Subcutaneous adipose tissue (tissue), 4 donors: ENCODE data around the gene CNST. TPM values are rescaled to one million over a fixed set of nuclear protein-coding genes. Genes with fewer than 3 reads are reported as not detected.

Experiments used
- CTCF ChIP-seq: fragments of 450-650 bp; IDR thresholded peaks from one replicate; pipeline ENCODE4 v1.5.1; 2016; ENCODE audit warnings: low read depth, mild to moderate bottlenecking, control low read depth, antibody characterized with exemption, moderate library complexity
- total RNA-seq, 4 donors: library from RNA; depleted of rRNA; stranded (reverse); fragments of >200 nt; gene quantifications; one replicate each; pipeline ENCODE4 v1.1.0, GENCODE V29; 2016

CNST gene
- total RNA-seq, 4 donors from 2014 or later, result 26.9 to 45.7 (median 30.9) TPM

- no peak for TF ChIP-seq CTCF
These were observed 37.1 kb upstream of the CNST start for GRCh38 chr1:246528933-246529731.

- TF ChIP-seq CTCF, result no peak
These were observed 35.8 kb upstream of the CNST start for GRCh38 chr1:246530482-246530881.

- TF ChIP-seq CTCF, result no peak
These were observed 33.7 kb upstream of the CNST start for GRCh38 chr1:246532519-246532918.

- no peak for TF ChIP-seq CTCF
These were observed 32.8 kb upstream of the CNST start for GRCh38 chr1:246533371-246533905.

GRCh38 chr1:246534114-246534513, 32.1 kb upstream of the CNST start:
- no peak for TF ChIP-seq CTCF

- no peak for TF ChIP-seq CTCF
These were observed 28.8 kb upstream of the CNST start for GRCh38 chr1:246537441-246537840.

- TF ChIP-seq CTCF, result no peak
These were observed 28.4 kb upstream of the CNST start for GRCh38 chr1:246537887-246538286.
